ENCODE data around the gene LENEP.

DNA sequence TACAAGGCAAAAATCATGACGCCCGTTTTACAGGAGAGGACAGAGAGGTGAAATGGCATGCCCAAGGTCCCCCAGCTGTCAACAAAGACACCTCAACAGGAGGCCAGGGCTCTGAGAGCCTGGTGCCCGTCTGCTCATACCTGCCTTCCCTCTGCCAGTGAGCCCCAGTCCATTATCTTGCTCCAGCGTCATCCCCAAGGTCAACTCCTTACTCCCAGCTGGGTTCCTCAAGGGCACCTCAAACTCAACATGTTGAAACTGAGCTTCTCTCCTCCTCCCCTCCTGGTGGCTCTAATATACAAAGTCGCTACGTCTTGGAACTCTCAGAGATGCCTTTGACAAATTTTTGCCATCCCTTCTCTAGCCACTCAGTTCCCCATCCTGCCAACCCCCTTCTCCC is 40.7 kb upstream of the LENEP start:
- TF ChIP-seq, protein P1, sequence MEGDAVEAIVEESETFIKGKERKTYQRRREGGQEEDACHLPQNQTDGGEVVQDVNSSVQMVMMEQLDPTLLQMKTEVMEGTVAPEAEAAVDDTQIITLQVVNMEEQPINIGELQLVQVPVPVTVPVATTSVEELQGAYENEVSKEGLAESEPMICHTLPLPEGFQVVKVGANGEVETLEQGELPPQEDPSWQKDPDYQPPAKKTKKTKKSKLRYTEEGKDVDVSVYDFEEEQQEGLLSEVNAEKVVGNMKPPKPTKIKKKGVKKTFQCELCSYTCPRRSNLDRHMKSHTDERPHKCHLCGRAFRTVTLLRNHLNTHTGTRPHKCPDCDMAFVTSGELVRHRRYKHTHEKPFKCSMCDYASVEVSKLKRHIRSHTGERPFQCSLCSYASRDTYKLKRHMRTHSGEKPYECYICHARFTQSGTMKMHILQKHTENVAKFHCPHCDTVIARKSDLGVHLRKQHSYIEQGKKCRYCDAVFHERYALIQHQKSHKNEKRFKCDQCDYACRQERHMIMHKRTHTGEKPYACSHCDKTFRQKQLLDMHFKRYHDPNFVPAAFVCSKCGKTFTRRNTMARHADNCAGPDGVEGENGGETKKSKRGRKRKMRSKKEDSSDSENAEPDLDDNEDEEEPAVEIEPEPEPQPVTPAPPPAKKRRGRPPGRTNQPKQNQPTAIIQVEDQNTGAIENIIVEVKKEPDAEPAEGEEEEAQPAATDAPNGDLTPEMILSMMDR (IDR thresholded peaks at IDR 0.05 in 2 of 3, conservative IDR thresholded peaks at IDR 0.05 in 1 of 3; ENCODE audit: borderline replicate concordance in 1 of 3, insufficient read depth in 1 of 3, low read depth in 2 of 3, low read length in 2 of 3): no peak
- TF ChIP-seq POLR2A (IDR thresholded peaks at IDR 0.05; ENCODE audit: borderline replicate concordance, extremely low read depth, insufficient read depth, insufficient read length) (no peak), EZH2phosphoT487 (IDR thresholded peaks at IDR 0.05; ENCODE audit: borderline replicate concordance) (no peak)

Data from HCT116 (cell line).